Mucosa of gallbladder (tissue), 1 donor: ENCODE measurements around the gene MTFMT. TPM values are rescaled to one million over a fixed set of nuclear protein-coding genes. Genes with fewer than 3 reads are reported as not detected.

Source experiments
- DNase-seq: peaks from one replicate; pipeline ENCODE4 v3.0.0-alpha.2; 2020; ENCODE audit warnings: low spot score
- total RNA-seq: library from RNA; stranded (reverse); gene quantifications from one replicate; pipeline ENCODE4 v1.2.1, GENCODE V29; 2021
- donor health status: DM: no; HTN: no; CAD: no.

MTFMT gene
- total RNA-seq, 1 donor from 2014 or later: 13.2 TPM

GRCh38 chr15:64987136-64987535 is 42.3 kb downstream of the MTFMT start:
- no peak for DNase-seq

- DNase-seq: no peak
Observed at GRCh38 chr15:64985366-64986033, 43.9 kb downstream of the MTFMT start.

- no peak for DNase-seq
Observed at GRCh38 chr15:64982472-64982871, 47.0 kb downstream of the MTFMT start.

DNA sequence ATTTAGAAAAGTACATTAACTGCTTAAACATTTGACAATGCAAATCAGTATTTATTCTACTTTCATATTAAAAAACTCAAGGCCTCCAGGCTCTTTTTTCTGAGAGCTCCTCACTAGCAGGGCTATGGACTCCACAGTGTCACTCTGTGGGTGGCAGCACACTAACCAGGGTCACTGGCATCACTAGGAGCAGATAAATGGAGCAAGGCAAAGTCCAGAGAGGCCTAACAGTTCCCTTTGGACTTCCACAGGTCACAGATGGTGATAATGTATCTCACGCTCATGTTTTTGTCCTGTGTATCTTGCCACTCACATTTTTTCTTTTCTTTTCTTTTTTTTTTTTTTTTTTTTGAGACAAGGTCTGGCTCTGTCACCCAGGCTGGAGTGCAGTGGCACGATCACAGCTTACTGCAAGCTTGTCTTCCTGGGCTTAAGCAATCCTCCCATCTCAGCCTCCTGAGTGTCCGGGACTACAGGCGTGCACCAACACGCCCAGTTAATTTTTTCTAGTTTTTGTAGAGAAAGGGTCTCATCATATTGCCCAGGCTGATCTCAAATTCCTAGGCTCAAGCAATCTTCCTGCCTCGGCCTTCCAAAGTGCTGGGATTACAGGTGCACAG is 47.5 kb downstream of the MTFMT start:
- DNase-seq: no peak

DNA sequence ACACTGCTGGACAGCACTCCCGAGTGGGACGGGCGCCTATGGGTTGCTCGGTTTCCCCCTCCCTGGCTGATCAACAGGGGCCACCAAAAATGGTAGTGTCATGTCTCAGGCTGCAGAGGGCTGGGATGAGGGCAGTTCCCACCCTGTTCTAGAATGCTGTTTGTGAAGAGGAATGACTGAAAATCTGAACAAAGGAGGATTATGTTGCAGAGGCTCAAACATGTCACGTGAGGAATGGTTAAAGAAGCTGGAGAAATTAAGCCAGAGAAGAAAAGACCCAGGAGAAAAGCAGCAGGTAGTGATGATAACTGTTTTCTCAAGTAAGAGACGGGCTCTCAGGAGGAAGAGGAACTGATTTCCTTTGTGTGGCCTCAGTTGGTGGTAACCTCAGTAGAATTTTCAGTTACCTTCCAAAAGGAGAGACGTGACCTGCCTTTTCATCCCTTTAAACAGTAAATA is 50.2 kb downstream of the MTFMT start:
- DNase-seq: no peak

- no peak for DNase-seq
Observed at GRCh38 chr15:64975390-64975789, 54.0 kb downstream of the MTFMT start.

GRCh38 chr15:64970698-64971097 is 58.7 kb downstream of the MTFMT start:
- DNase-seq: no peak

DNA sequence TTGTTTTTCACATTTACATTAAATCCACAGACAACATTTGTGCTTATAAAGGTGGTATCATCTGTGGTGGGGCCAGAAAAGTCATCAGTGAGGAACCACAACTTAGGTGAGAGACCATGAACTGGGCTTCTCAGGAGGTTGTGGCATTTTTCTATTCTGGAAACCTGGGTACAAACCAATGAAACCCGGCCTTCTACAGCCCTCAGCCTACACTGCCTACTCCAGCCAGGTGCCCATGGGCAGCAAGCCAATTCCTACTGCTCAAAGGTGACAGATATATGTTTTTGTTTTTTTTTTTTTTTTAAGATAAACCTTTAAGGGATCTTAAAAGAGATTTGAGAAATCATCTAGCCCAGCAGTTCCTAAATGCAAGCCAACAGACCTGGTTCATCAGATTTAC is 60.0 kb downstream of the MTFMT start:
- no peak for DNase-seq

DNA sequence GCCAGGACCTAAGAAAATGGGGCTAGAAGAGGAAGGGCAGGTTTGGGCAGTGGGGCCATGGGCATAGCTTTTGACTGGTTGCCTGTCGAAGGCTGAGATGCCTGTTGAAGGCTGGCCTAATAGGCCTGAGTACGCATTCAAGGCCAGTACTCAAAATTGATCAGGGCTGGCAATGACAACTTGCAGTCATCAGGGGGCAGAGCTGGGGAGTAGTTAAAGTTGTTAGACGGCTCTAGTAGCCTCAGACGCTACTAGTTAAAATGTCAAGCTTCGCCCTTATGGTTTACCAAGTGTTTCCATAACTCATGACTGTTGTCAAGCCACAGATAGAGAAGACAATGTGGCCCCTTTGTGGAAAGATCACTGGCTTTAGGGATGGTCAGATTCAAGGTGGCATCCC is 68.4 kb downstream of the MTFMT start:
- DNase-seq: no peak

- no peak for DNase-seq
Observed at GRCh38 chr15:64960153-64960552, 69.3 kb downstream of the MTFMT start.

GRCh38 chr15:64959128-64959527 is 70.3 kb downstream of the MTFMT start:
- DNase-seq: no peak

DNA sequence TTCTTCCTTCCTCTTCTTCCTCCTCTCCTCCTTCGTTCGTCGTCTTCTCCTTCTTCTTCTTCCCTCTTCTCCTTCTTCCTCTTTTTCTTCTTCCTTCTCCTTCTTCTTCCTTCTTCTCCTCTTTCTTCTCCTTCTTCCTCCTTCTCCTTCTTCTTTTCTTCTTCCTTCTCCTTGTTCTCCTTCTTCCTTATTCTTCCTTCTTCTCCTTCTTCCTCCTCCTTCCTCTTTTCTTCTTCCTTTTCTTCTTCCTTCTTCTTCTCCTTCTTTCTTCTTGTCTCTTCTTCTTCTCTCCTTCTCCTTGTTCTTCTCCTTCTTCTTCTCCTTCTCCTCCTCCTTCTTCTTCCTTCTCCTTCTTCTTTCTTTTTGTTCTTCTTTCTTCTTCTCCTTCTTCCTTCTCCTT is 75.0 kb downstream of the MTFMT start:
- DNase-seq: no peak

- no peak for DNase-seq
Observed at GRCh38 chr15:64951777-64952418, 77.5 kb downstream of the MTFMT start.

Other genes starting within 250 kb of the MTFMT start
- 6.0 TPM for gene PIF1, start 204.0 kb downstream of the MTFMT start, total RNA-seq
- gene PLEKHO2, start 187.7 kb downstream of the MTFMT start, total RNA-seq: 31.5 TPM
- gene ANKDD1A, start 117.7 kb downstream of the MTFMT start, total RNA-seq: 3.5 TPM
- gene SPG21, start 39.7 kb downstream of the MTFMT start, total RNA-seq: 76.1 TPM
- 0.37 TPM for gene SLC51B, start 15.7 kb upstream of the MTFMT start, total RNA-seq
- gene RASL12, start 38.4 kb upstream of the MTFMT start, total RNA-seq: 17.5 TPM
- gene KBTBD13, start 47.1 kb upstream of the MTFMT start, total RNA-seq: not detected
- 5.6 TPM for gene UBAP1L, start 85.6 kb upstream of the MTFMT start, total RNA-seq
- gene PDCD7, start 104.2 kb upstream of the MTFMT start, total RNA-seq: 22.0 TPM
- gene CLPX, start 155.7 kb upstream of the MTFMT start, total RNA-seq: 47.2 TPM
- 19.2 TPM for gene CILP, start 181.8 kb upstream of the MTFMT start, total RNA-seq